HG03175 (cell line): ENCODE measurements around the gene SPAG17.

Experiments used
- ATAC-seq: cut with Tn5 transposase; IDR thresholded peaks from one replicate; pipeline ENCODE4 v1.9.1; 2021; ENCODE audit warnings: mild to moderate bottlenecking, moderate library complexity; ENCODE audit not compliant: unreplicated experiment

SPAG17 gene

DNA sequence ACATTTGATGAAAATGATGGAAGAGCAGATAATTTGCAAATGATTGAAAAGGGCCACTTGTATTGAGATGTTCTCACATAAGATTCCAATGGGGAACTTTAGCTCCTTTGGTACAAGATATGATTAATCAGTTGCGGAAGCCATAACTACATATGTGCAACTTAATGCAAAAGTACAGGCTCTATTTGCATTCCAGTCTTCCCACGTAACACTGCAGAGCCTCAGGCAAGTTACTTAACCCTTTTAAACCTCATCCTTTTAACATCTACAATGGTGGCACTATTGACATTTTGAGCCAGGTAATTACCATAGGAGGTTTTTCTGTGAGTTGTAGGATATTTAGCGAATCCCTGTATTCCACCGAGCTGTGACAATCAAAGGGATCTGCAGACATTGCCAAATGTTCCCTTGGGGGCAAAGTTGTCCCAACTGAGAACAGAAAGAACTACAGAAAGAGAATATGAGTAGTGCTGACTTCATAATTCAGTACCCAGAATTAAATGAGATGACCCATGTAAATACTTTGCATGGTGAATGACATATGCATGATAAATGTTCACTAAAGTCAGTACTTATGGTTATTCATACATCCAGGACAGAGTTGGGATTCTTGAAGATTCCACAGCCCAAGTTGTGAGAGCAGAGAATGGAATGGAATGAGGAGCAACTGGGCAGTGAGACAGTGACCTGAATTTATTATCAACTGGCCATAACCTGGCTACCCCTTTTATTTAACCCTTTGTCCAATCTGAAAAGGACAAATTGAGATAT lies 62.6 kb downstream of the SPAG17 start:
- no peak for ATAC-seq

DNA sequence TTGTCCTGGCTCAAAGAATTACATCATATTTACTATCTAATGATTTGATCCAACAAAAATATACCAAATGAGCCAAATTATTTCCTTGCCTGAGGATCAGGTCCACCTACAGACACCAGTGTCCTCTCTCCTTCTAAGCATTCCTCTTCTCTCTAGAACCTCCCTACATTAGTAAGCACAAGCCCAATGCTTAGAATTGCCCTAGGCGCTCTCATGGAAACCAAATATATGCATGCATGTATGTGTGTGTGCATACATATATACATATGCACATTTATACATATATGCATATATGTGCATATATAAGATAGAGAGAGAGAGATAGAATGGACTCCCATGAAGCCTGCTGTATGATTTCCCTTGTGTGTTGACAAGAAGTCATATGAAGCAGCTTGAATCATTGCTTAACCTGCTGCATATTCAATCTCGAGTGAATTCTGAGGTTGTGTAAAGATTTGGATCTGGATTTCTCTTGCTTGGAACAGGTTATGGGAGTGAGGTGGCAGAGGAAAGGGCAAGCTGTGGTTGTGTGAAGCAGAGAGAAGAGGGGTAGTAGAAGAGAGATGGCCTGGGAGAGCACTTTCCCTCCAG lies 66.1 kb downstream of the SPAG17 start:
- ATAC-seq: no peak

DNA sequence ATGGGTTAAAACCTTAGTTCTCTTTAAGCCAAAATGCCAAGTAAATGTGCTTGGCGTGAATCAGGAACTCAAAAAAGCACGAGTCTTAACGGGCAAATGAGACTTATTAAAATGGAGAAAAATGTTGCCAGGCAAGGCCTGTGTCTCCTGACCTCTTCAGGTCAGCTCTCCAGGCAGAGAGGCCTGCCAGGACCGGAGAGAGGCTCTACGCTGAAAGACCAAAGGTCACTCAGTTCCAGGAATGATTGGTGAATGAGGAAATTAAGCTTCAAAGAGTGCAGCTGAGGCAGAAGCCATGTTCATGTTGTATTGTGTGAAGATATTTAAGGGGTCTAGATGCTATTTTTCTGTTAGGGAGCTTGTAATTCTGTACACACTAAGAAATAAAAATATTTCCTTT lies 66.6 kb downstream of the SPAG17 start:
- no peak for ATAC-seq

DNA sequence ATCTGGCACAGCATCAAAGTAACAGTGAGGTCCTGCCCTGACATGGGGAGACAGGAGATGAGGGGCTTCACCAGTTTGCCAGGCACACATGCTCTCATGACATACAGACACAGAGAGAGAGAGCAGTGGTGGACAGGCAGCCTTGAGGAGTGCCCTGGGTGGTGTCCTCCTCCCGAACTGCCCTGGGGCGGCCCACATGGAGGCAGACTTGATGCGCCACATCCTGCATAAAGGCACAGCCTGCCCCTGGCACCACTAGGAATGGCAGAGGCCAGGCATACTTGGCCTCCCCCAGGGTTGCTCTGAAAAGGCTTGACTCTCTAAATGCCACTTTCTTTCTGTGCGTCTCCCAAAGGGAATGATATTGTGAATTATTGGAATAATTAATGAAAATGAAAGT lies 67.5 kb downstream of the SPAG17 start:
- no peak for ATAC-seq

DNA sequence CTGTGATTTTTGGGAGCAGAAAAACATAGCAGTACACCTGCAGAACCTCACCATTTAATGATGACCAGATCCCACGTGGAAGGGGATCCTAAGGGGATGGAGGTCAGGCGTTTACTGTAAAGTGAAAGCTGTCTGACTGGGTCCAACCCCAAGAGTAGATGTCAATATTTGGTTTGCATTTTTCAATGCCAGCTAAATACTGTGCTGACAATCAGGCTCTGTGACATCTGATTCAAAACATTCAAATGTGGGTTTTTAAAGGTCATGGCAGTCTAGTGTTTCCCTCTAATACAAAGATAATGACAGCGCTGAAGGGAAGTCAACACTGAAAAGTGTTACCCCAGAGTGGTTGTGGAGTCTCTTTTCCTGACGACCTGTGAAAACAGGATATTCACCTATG lies 68.1 kb downstream of the SPAG17 start:
- no peak for ATAC-seq

DNA sequence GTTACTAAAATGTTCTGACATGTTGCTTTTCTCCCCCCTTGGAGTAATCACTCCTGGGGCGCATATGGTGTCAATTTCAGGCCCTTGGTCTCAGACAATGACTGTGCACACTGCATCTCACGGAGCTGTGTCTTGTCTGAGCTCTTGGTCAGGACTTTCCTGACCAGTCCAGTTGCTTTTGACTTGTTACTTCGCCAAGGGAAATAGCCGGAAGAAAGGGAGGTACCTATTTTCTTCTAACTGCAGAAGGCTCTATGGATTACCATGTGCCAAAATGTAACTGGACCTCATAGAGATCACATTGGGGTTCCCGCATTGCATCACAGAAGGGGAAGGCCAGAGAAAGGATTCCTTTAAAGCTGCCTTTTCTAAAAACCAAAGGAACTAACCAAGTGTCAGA lies 68.6 kb downstream of the SPAG17 start:
- ATAC-seq: no peak

DNA sequence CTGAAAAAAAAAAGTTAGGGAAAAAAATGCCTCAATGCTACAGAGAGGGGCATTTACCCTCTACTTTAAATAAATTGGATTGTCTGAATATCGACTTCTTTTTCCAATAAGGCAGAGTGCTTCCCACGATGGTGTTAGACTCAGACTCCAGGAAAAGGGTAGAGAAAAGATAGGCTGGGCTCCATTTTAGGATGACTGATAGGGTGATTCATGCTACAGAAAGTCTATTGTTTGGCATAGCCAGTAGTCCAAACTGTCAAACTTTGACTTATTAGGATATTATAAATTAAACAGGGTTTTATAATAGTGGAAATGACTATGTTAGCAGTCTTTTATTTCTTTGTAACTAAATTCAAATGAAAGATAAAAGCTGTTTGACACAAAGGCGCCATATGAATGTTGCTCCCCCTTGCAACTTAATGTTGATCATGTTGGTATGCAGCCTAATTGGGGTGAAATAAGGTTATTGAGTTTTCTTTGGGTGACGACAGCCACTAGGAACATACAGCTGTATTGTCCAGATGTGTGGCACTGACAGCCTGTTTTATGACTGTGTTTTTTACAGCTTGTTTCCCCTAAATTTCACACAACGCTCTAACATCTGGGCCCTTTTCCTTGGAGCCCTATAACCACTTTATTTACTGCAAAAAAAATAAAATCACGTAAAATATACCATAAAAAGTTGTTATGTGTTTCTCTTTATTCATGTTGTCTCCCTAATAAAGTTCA lies 69.3 kb downstream of the SPAG17 start:
- ATAC-seq: no peak

DNA sequence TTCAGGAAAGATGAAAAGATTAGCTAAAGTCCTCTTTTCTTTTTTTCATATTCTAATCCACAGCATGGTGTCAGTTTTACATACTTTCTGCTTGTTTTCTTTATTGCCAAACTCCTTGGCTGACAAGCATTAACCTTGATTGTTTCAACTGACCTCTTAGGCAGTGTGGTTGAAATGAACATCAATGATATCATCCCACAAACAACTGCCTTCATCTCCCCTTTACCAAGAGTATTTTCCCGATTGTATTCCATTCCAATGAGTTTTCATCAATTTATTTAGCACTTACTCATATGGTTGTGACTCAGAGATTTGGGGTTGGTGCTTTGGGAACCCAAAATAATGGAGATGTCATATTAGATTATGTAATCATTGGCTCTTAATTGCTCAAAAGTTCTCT lies 71.8 kb downstream of the SPAG17 start:
- no peak for ATAC-seq

DNA sequence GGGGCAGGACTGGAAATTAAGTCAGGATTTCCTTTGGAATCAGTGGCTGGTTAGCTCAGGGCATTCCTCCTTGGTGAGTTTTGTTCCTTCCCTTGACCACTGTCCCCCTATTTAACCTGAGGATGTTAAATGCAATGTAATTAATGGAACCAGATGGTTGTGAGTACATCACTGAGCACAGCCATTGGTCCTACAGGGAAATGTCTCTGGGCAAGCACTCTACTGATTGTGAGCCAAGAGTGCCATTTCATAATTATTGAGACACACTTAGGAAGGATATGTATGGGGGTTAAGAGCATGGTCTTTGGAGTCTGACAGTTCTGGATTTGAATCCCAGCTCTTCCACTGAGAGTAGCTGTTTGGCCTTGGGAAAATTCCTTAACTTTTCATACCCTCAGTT lies 74.4 kb downstream of the SPAG17 start:
- ATAC-seq: no peak

DNA sequence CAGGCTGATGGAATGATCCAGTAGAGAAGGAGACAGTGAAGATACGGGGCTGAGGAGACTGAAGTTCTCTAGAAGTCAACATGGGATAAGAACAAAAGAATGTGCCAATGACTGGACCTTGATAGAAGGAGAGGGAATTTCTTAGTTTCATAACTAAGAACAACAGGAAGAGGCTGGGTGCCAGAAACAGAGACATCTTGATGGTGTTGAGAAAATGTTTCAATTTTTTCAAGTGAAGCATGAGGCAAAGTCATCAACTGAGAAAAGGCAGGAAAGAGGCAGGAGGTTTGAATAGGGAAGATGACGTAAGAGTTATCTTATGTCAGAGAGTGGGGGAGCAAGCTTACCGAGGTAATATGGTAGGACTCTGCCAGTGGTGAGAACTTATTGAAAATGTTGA lies 80.1 kb downstream of the SPAG17 start:
- no peak for ATAC-seq

DNA sequence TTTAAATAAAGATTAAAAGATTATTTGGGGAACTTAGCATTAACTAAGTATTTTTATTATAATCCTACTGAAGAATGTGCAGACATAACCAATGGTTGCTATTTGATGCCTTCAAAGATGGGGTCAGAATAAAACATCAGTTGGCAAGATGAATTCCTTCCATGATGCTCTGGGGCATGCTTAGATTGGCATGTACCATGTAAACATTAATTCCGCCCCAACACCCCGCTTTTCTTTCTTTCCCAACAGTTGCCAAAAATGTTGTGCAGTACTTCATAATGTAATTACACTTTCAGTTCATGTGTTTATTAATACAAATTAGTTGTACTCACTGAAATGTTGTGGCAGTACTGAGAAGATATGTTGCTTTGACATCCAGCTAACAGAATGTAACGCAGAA lies 82.6 kb downstream of the SPAG17 start:
- no peak for ATAC-seq

DNA sequence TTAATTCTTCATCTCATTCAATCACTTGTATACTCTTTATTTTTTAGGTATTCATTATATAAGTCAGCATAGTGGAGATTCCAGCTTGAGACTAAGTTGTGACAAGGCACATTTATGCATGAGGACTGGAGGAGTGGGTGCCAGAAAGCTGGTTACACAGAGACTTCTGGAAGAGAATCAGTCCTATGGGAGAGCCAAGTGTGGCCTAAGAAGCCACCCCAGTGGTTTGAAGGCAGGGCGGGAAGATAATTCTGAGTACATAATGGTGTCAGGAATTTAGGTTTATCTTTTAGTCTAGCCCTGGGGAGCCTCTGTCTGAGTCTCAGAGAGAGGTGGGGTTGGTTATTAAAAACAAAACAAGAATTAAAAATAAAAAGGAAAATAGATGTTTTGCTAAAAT lies 83.0 kb downstream of the SPAG17 start:
- no peak for ATAC-seq

DNA sequence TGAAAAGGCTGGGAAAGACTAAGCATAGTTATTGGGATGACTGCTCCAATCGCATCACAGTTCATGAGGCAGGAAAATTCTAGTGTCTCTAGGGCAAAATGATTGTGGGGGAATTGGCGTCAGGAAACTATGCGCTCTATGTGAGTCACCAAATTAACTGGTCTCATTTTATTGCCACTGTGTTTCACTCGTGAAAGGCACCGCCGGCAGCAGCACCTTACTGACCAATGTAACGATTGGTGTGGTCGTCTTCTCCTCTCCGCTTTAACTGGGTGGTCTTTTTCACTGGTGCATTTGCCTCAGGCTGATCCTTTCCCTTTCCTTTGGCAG lies 83.5 kb downstream of the SPAG17 start:
- no peak for ATAC-seq

DNA sequence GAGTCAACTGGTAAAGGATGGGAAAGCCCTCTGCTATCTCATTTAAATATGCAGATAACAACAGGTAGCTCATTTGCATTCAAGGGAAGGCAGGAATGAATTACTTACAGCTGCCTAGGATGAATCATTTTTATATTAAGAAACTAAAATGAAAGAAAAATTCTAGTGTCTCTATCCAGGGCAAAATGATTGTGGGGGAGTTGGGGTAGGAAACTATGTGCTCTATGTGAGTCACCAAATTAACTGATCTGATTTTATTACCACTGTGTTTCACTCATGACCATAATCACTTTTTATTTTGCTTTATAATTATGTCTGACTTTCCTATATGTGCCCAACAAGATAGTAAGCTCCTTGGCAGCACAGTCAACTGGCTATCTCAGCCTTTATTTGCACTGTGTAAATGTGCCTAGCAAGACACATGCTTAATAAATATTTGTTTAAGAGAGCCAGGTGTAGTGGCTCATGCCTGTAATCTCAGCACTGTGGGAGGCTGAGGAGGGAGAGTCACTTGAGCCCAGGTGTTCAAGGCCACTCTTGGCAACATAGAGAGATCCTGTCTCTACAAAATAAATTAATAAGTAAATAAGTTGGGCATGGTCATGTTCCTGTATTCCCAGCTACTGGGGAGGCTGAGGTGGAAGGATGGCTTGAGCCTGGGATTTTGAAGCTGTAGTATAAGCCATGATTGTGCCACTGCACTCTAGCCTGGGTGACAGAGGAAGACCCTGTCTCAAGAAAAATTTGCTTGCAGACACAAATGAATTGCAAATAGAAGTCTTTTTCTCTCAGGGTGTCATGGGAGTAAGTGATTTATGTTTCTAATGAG lies 84.1 kb downstream of the SPAG17 start:
- no peak for ATAC-seq

DNA sequence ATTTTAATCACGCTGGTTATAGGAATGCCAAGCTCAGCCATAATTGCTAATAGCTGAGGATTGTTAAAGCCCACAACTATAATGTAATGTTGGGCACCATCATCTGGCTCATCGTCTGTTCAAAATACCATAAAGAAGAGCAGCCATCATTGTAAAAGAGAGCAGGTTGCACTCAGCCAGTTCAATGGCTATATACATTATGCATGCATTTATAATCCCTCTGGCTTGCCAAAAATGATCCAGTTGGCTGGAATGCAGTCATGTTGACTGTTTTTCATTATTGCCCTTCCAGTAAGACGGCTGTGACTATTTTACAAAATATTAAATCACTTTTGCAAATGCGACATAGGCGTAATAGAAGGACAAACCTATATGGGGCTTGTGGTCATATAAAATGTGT lies 85.3 kb downstream of the SPAG17 start:
- no peak for ATAC-seq

DNA sequence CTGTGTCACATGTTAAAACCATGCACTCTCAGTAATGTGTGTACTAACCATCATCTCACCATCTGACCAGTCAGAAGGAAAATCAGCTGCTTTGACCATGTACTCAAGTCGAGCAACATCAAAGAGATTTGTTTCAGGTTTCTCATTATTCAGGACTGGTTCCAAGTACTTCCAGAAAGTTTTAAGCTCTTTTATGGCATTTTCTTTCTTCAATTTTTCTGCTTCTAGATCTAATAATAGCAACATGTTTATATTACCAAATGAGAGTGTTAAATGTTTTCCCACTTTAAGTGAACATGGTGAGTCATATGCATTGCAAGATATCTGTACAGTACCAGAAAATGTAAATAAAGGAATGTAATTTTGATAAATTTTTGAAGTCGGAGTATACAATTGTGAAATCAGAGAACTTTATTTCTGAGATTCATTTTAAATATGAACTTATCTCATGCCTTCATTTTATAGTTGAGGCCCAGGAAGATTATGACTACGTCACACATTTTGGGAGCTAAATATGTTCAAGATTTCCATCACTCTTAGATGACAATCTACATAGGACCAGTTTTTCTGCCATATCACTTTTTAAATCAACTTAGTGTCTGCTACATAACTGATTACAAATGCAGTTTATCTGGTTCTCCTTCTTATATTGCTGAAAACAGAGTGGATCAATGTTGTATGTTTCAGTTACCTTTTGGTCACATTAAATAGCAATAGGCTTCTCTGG lies 87.2 kb downstream of the SPAG17 start:
- ATAC-seq: no peak

DNA sequence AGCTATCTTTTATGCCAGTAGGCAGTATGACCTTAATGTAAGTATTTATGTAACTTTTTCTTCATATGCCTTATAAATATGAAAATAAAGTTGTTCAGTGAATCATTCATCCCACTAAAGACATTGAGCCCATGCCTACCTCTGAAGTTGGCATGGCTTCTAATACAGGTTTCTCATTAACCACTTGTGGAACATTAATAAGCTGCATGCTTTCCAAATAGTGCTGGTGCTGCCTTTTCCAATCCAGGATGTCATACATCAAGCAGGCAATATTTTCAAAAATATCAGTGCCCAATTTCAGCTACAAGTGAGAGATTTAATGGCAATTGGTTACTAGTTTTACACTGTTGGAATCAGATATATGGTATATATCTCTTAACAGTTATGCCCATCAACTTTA lies 92.0 kb downstream of the SPAG17 start:
- ATAC-seq: no peak

DNA sequence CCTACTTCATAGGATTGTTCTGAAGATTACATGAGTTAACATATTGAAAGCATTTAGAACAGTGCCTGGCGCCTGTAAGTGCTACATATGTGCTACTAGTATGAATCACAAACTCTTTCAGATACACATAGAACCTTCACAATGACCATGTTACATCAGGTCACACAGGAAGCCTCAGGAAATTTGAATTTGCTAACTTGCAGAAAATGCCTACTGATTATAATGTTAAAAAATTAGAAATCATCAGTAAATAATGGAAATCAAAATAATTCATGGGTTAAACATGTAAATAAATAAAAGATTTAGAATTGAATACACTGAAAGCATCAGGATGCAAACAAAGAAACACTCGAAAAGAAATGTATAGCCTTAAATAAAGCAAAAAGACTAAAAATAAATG lies 94.9 kb downstream of the SPAG17 start:
- ATAC-seq: no peak

DNA sequence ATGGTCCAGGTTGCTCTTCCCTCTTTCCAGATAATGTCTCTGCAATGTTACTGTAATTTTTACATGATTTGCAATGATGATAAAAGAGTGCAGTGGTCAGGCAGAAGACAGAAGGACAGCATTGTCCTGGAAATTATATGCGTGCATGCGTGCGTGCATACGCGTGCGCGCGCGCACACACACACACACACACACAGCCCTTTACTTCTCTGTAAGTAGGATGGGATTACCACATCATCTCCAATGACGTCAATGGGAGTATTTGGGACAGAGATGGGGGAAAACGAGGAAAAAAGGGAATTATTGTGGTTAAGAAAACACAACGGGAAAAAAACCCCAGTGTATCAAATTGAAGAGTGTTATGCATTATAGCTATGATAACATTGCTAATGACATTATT lies 99.7 kb downstream of the SPAG17 start:
- ATAC-seq: no peak

DNA sequence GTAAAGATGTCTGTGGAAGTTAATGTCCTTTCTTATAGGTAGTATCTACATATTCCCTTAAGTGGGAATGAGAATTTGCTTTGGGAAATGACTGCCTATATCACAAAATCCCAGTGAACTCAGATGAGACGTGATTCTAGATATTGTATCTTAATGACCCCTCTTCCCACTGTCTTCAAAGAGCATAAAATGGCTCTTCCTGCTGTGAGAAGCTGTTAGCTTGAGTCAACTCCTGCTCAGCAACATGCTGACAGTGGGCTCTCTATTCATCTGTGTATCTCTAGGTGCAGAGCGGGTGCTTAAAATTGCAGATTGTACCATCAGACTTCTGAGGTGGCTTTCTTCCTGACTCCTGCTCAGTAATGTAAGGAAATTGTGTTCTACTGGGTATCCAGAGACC lies 100.6 kb downstream of the SPAG17 start:
- ATAC-seq: no peak

DNA sequence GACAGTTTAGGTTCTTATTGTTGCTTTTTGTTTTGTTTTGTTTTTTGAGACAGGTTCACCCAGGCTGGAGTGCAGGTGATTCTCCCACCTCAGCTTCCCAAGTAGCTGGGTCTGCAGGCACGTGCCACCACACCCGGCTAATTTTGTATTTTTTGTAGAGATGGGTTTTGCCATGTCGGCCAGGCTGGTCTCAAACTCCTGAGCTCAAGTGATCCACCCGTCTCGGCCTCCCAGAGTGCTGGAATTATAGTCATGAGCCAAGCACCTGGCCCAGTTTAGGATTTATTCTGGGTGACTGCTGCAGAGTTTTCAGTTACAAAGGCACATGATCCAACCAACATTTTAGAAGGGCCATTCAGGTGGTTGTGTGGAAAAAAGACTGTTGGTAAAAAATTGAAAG lies 102.0 kb downstream of the SPAG17 start:
- no peak for ATAC-seq
